Activated T-helper 1 cell treated with anti-CD3 and anti-CD28 coated beads, Interleukin-12 subunit alpha, Interleukin-12 subunit beta, Interleukin-2, Interleukin-4 antibody, amounts not matched to agents 30 ng/mL and 10 ng/mL and 1 ng/mL, durations not matched to agents 14 hours and 24 hours and 36 hours (primary cell): Measurements from ENCODE around the gene D2HGDH. TPM values are rescaled to one million over a fixed set of nuclear protein-coding genes. Genes with fewer than 3 reads are reported as not detected.

Experiments
- DNase-seq: peaks from one replicate; pipeline ENCODE4 v3.0.0; 2021; ENCODE audit warnings: low spot score
- H3K27ac Mint-ChIP-seq: one replicate; pipeline ENCODE4 v1.8.0; 2021; ENCODE audit warnings: mild to moderate bottlenecking, mixed read lengths
- H3K27me3 Mint-ChIP-seq: one replicate; pipeline ENCODE4 v1.8.0; 2022; ENCODE audit warnings: mild to moderate bottlenecking, moderate library complexity, mixed read lengths; ENCODE audit not compliant: insufficient read depth
- H3K36me3 Mint-ChIP-seq: one replicate; pipeline ENCODE4 v1.8.0; 2021; ENCODE audit warnings: low read depth, mixed read lengths
- H3K4me1 Mint-ChIP-seq: one replicate; pipeline ENCODE4 v1.8.0; 2021; ENCODE audit warnings: low read depth, mixed read lengths
- H3K4me3 Mint-ChIP-seq: one replicate; pipeline ENCODE4 v1.8.0; 2021; ENCODE audit warnings: mild to moderate bottlenecking, moderate library complexity, mixed read lengths
- H3K9me3 Mint-ChIP-seq: one replicate; pipeline ENCODE4 v1.8.0; 2021; ENCODE audit warnings: mixed read lengths
- intact Hi-C: fragments of 100-400 bp; cut with micrococcal nuclease; formaldehyde crosslinking; loops from one replicate; pipeline ENCODE4 v1.15.1; 2024
- total RNA-seq: library from RNA; stranded (reverse); gene quantifications from 2 replicates; pipeline ENCODE4 v1.2.3, GENCODE V29; 2022

The D2HGDH gene
- total RNA-seq, 1 donor from 2014 or later = 27.1 TPM

GRCh38 chr2:241770185-241770935, 35.9 kb downstream of the D2HGDH start:
- H3K36me3 Mint-ChIP-seq = no peaks in the 10 kb centered on the region
- peaks cover 7% of the 10 kb centered on the region for H3K4me1 Mint-ChIP-seq
- DNase-seq = no peak
- no peaks in the 10 kb centered on the region for H3K9me3 Mint-ChIP-seq
- intact Hi-C loops = no loop called here
- no peak overlapping the region for H3K27ac Mint-ChIP-seq
- no peak overlapping the region for H3K4me3 Mint-ChIP-seq
- no peaks in the 10 kb centered on the region for H3K27me3 Mint-ChIP-seq

- DNase-seq = no peak
- Mint-ChIP-seq H3K9me3 (no peaks in the 10 kb centered on the region), H3K27ac (no peak overlapping the region), H3K4me1 (peaks cover 7% of the 10 kb centered on the region), H3K36me3 (no peaks in the 10 kb centered on the region), H3K4me3 (no peak overlapping the region), H3K27me3 (no peaks in the 10 kb centered on the region)
- intact Hi-C loops = no loop called here
Measured at GRCh38 chr2:241770936-241771285, 36.5 kb downstream of the D2HGDH start.

DNA sequence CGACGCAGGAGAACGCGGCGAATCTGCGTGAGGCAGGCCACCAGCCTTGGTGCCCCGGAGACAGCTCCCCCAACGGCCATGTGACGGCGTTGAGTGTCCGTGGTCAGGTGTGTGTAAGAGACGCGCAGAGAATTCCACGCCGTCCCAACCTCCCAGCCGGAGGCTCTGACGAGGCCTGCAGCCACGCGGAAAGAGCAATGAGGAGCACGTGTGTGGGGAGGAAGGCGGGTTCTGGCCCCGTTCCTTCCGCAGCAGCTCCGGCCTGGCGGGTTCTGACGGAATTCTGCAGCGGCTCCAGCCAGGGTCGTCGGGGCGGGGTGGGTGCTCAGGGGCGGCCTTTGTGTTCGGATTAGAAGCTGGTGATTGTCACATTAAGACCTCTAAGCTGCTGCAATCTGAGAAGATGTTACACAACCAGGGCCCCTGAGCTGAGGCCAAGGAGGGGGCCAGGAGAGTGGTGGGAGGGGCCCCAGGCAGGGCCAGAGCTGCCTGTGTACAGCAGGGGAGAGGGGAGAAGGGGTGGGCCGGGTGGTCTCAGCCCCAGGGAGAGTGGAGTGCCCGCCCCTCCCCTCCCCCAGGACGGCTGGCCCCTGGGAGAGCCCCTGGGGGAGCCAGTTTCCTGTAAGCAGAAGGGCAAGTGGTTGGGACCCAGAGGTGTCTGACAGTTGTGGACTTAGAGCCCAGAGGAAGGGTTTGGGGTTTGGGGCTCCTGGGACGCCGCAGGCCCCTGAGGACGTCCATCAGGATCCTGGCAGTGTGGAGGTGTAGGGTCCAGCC, 37.0 kb downstream of the D2HGDH start:
- Mint-ChIP-seq H3K4me1 (peaks cover 7% of the 10 kb centered on the region), H3K27me3 (no peaks in the 10 kb centered on the region), H3K36me3 (no peaks in the 10 kb centered on the region), H3K4me3 (no peak overlapping the region), H3K9me3 (no peaks in the 10 kb centered on the region), H3K27ac (peak overlapping the region; percentile 25)
- no peak for DNase-seq
- intact Hi-C loops = no loop called here

GRCh38 chr2:241772063-241772499, 37.7 kb downstream of the D2HGDH start:
- Mint-ChIP-seq H3K27me3 (no peaks in the 10 kb centered on the region), H3K27ac (peak overlapping the region; percentile 25), H3K4me3 (no peak overlapping the region), H3K9me3 (no peaks in the 10 kb centered on the region), H3K4me1 (peaks cover 7% of the 10 kb centered on the region), H3K36me3 (no peaks in the 10 kb centered on the region)
- no peak for DNase-seq
- intact Hi-C loops = no loop called here

DNA sequence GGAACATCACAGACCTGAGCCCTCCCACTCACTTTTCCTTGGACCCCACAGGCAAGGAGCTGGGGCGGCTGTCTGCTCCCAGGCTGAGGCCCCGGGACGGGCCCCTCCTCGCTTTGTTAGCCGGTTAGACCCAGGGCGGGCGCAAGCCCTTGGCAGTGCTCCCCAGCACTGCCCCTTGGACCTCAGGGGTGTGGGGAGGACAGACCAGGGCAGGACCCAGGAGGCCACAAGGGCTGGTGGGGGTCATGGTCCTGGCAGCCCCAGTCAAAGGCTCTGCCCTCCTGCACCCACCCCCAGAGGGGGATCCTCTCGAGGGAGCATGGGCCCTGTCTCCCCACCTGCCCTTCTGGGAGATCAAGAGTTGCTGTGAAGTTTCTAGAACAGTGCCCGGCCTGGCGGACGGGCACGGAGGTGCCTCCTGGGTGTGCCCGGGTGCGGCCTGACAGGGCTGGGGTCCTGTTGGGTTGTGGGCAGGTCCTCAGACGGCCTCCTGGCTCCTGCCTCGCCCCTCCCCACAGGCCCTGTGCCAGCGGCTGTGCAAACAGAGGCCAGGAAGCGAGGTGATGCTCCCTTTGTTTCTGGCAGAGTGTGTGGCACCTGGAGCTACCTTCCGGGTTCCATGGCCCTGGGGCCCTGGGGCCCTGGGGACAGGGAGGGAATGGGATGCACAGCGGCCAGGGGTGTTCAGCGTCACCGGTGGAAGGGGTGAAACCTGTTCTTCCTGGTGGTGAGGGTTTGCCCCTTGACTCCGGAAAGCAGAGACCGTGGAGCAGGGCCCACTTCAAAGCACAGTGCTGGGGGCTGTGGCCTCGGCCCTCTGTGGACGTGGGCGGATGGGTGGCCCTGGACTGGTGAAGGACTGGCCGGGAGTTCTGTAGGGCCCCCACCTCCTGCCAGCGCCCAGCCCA, 39.3 kb downstream of the D2HGDH start:
- H3K27me3 Mint-ChIP-seq = no peaks in the 10 kb centered on the region
- no peaks in the 10 kb centered on the region for H3K36me3 Mint-ChIP-seq
- H3K9me3 Mint-ChIP-seq = no peaks in the 10 kb centered on the region
- DNase-seq = no peak
- H3K4me3 Mint-ChIP-seq = no peak overlapping the region
- H3K27ac Mint-ChIP-seq = no peak overlapping the region
- intact Hi-C loops = no loop called here
- H3K4me1 Mint-ChIP-seq = peaks cover 7% of the 10 kb centered on the region

- intact Hi-C loops = no loop called here
- no peak overlapping the region for H3K27ac Mint-ChIP-seq
- no peaks in the 10 kb centered on the region for H3K36me3 Mint-ChIP-seq
- no peak overlapping the region for H3K4me3 Mint-ChIP-seq
- no peak for DNase-seq
- H3K4me1 Mint-ChIP-seq = peaks cover 7% of the 10 kb centered on the region
- H3K27me3 Mint-ChIP-seq = no peaks in the 10 kb centered on the region
- no peaks in the 10 kb centered on the region for H3K9me3 Mint-ChIP-seq
Measured at GRCh38 chr2:241774419-241775222, 40.2 kb downstream of the D2HGDH start.

- Mint-ChIP-seq H3K27ac (no peak overlapping the region), H3K9me3 (no peaks in the 10 kb centered on the region), H3K4me1 (peaks cover 7% of the 10 kb centered on the region), H3K27me3 (no peaks in the 10 kb centered on the region), H3K36me3 (no peaks in the 10 kb centered on the region), H3K4me3 (no peak overlapping the region)
- no peak for DNase-seq
- intact Hi-C loops = no loop called here
Measured at GRCh38 chr2:241775223-241776177, 41.1 kb downstream of the D2HGDH start.

DNA sequence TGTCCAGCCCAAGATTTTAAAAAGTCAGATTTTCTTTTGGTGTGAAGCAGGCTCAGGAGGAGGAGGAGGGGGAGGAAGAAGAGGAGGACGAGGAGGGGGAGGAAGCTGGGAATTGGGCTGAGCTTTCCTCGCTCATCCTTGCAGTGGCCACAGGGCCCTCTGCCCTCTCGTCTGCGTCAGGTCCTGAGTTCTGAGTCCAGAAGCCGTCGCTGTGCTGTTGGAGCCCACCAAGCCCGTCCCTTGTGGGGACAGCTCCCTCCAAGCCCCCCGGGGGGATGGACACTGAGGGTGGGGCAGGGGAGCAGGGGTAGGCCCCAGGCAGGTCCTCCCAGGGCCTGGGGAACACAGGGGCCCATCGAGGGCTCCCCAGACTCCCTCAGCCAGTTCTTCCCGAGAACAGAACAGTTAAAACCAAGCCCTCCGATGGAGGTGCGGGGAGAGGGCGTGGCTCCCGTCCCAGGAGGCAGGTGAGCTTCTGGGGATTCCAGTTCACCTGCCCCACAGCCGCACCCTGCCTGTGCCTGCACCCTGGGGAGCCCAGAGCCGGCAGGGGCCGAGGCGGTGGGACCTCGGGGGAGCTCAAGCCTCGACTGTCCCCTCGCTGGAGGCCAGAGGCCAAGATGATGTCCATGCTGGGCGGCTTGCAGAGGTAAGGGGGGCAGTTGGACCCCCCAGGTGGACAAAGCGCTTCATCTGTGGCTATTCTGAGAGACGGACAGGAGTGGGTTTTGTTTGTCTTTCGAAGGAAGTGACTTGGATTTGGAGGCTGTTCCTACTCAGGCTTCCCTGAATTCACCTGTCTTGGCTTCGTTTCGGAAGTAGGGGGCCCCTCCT, 42.1 kb downstream of the D2HGDH start, which contains the start of gene GAL3ST2:
Gene GAL3ST2 (plus strand): TSS at position 487 of the 834 bp plus-strand sequence. CDS start 134 bp downstream, at position 621.
- H3K27ac Mint-ChIP-seq = no peak within 1 kb of the TSS
- H3K36me3 Mint-ChIP-seq = no peaks in the 10 kb centered on the region
- no peak for DNase-seq
- peaks cover 8% of the 10 kb centered on the region for H3K9me3 Mint-ChIP-seq
- no peak within 1 kb of the TSS for H3K4me3 Mint-ChIP-seq
- intact Hi-C loops = no loop called here
- peaks cover 7% of the 10 kb centered on the region for H3K4me1 Mint-ChIP-seq
- H3K27me3 Mint-ChIP-seq = no peaks in the 10 kb centered on the region

GRCh38 chr2:241777170-241777685, 42.8 kb downstream of the D2HGDH start:
- H3K36me3 Mint-ChIP-seq = no peaks in the 10 kb centered on the region
- intact Hi-C loops = no loop called here
- H3K4me1 Mint-ChIP-seq = peaks cover 2% of the 10 kb centered on the region
- H3K27ac Mint-ChIP-seq = no peak overlapping the region
- H3K27me3 Mint-ChIP-seq = no peaks in the 10 kb centered on the region
- no peak for DNase-seq
- H3K9me3 Mint-ChIP-seq = peaks cover 8% of the 10 kb centered on the region
- no peak overlapping the region for H3K4me3 Mint-ChIP-seq

- Mint-ChIP-seq H3K4me3 (no peak overlapping the region), H3K36me3 (no peaks in the 10 kb centered on the region), H3K4me1 (no peaks in the 10 kb centered on the region), H3K27ac (no peak overlapping the region), H3K9me3 (peaks cover 8% of the 10 kb centered on the region), H3K27me3 (no peaks in the 10 kb centered on the region)
- intact Hi-C loops = no loop called here
- no peak for DNase-seq
Measured at GRCh38 chr2:241777686-241778627, 43.5 kb downstream of the D2HGDH start.
